Ureter (tissue), 1 donor: ENCODE data around the gene CCL23. TPM values are rescaled to one million over a fixed set of nuclear protein-coding genes. Genes with fewer than 3 reads are reported as not detected.
"Not testable (repeated sequence)": the region's sequence is repeated elsewhere in the genome, so short reads cannot be mapped to it uniquely, and the experiment has no call there.

ENCODE experiments used
- DNase-seq: peaks from one replicate; pipeline ENCODE4 v3.0.0-alpha.2; 2020; ENCODE audit warnings: low spot score
- total RNA-seq: library from RNA; stranded (reverse); gene quantifications from one replicate; pipeline ENCODE4 v1.2.4, GENCODE V29; 2023
- donor health status: DM: yes; HTN: yes; CAD: no.

CCL23 gene, protein sequence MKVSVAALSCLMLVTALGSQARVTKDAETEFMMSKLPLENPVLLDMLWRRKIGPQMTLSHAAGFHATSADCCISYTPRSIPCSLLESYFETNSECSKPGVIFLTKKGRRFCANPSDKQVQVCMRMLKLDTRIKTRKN
- 6.3 TPM for total RNA-seq

DNA sequence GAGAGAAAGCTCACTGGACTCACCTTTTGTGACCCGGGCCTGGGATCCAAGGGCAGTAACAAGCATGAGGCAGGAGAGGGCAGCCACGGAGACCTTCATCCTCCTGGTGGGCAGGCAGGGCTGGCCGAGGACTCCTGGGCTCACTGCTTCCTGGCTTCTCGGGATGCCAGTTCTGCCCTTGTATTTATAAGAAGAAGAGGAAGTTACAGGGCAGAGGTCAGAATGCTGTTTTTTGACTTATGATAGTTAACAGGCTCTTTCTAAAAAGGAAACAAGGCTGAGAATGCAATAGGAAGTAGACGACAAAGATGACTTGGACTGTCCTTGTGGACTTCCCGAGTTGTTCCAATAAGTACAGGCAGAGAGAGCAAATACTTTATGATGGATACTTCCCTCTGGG, at the start of gene CCL23:
Gene CCL23, minus strand, starts transcription at position 174 of the 400 bp plus-strand sequence. Its CDS starts 75 bp downstream, at position 99.
- no peak for DNase-seq

DNA sequence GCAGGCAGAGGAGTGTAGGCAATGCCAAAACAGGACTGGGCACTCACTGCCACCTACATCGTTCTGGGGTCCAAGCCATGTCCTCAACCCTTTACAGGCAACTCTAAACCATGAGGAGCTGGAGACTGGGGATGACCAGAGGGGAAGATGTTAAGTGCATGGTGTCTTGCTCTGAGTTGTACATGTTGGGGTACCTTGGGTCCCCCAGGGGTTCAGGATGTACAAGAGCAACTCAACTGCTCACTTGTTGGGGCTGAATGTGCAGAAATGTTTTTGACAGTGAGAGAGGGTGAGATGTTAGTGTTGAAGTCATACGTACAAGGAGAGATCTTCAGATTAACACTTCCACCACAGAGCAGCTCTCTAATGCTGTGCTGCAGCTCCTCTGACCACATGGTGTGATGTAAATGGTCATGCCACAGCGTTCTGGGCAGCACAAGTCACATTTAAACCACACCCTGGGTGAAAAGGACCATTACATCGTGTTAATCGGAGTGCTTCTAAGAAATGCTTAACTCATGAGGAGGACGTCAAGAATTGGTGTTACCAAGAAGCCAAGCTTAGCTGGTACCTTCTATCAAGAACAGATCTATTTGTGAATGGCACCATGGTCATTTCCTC, 48.7 kb upstream of the CCL23 start:
- no peak for DNase-seq

DNA sequence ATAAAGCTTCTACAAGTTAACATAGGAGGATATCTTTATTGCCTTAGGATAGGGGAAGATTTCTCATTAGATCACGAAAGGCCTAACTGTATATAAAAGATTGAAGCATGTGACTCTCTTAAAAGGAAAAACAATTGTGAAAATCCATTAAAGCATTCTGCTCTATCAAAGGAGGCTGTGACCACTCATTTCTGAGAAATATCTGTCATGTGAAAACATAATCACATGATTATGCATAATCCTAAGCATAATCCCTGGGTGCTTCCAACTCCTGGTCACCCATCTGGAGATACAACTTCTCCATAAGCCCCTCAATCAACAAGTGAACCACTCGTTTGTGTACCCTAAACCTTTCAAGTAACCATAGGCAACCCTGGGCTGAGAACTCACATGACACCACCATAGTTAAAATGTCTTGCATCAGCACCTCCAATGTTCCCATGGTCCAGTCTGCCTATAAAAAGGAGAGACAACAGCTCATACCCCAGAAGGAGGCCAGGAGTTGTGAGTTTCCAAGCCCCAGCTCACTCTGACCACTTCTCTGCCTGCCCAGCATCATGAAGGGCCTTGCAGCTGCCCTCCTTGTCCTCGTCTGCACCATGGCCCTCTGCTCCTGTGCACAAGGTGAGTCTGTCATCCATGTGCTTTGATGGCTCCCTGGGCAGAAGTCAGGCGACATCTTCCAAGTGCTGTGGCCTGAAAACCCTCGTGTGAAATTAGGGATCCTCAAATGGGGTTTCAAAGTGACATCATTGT, 46.2 kb upstream of the CCL23 start, which contains the start of gene CCL18:
Gene CCL18, plus strand, starts transcription at position 487 of the 756 bp plus-strand sequence. Its CDS starts 71 bp downstream, at position 558.
- DNase-seq: no peak

DNA sequence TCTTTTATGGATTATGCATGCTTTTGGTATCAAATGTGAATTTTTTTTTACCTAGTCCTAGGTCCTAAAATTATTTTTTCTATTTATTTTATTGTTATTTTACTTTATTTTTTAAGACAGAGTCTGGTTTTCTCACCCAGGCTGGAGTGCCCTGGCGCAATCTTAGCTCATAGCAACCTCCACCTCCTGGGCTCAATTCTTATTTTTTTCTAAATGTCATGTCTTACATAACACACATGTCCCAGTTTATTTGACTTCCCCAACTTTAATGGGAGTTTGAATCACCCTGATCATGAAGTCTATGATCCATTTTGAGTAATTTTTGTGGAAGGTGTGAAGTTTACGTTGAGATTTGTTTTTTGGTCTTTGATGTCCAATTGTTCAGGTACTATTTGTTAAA, 43.0 kb upstream of the CCL23 start:
- no peak for DNase-seq

DNA sequence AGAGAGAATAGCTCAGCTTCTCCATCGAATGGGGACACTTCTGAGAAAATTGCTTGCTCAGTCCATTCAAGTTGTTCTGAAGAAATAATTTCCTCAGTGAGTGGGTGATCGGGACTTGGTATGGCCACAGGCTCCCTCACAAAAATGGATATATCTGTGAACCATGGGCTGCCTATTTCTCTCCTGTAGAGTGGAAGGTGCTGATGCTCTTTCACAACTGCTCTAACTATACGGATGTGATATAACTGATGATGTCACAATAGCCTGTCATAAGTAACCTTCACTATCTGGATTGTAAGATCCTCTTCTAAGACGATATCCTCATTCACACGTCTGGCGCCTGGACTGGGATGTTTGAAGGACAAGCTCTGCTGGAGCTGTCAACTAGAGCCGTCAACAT, 41.6 kb upstream of the CCL23 start:
- no peak for DNase-seq

DNA sequence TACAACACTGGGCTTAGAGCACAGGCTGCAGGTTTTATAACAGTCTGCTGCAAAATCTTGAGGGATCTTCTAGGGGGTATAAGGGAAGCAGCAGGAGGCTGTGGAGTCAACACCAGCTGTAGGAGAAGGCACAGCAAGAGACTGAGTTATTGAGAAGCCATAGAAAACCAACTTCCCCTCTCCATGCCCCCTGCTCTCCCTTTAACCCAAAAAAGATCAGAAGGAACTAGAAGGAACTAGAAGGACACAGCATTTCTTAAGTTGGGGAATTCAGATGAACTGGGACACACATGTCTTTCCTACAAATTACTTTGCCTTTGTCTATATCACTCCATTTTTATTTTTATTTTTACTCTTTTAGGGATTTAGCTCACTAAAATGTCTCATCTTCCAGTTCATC, 40.1 kb upstream of the CCL23 start:
- DNase-seq: no peak

DNA sequence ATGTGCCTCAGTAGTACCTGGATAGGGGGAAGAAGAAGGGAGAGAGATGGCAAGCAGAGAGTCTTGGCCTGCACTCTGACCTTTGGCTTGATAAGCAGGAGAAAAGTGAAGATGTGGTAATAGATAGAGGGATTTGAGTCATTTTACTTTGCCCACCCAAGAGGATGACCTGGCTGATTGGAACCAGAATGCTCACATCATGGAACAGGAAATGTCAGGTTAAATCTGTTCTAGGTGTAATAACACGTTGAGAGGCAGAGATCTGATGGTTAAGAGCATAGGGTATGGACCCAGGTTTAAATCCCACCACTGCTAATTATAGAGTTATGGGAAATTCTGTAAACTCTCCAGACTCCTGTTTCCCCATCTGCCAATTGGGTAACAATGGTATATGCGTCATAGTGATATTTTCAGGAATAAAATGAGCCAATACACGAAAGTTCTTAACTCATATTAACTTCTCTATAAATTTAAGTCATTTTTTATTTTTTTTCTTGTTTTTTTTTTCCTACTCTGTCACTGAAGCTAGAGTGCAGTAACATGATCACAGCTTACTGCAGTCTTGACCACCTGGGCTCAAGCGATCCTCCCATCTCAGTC, 38.2 kb upstream of the CCL23 start:
- DNase-seq: no peak

DNA sequence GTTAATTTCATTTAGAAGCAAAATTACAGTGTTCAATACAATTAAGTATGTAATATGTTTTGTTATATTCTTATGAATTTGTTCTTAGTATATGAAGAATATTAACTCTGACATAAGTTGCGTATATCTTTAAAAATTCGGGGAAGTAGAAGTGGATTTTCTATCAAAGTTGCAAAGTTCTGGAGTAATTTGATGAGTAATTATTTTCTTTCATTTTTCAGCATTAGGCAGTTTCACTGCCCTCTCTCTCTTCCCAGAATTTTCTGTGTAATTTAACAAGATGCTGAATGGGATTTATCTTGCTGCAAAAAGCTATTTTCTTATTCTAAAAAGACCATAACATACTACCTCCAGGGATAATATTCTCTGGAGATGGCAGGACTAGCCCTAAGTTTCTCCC, 37.4 kb upstream of the CCL23 start:
- DNase-seq: no peak

DNA sequence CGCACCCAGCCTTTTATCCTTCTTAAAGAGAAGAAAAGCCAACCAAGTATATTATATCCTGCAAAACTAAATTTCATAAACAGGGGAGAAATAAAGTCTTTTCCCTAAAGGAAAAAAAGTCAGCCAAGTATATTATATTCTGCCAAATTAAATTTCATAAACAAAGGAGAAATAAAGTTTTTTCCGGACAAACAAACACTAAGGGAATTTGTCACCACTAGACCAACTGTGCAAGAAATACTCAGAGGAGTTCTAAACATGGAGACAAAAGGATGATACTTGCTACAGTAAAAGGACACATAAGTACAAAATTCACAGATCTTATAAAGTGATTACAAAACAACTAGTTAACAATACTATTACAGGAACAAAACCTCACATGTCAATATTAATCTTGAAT, 31.9 kb upstream of the CCL23 start:
- no peak for DNase-seq

DNA sequence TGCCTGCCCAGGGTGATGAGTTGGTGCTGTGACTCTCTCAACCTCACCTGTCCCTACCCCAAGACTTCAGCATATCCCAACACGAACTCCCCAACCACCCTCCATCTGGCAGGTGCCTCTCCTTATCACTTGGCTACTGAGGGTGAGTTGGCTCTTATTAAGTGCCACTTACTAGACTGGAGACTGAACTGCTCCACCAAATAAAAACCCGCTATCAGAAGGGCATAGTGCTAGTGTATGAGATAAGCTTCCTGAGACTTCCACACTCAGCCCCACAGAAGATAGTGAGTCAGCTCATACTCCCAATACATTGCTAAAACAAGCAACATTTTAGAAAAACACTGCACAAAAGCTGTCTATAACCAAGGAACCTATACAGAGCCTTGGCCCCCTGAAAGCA, 30.3 kb upstream of the CCL23 start:
- no peak for DNase-seq

DNA sequence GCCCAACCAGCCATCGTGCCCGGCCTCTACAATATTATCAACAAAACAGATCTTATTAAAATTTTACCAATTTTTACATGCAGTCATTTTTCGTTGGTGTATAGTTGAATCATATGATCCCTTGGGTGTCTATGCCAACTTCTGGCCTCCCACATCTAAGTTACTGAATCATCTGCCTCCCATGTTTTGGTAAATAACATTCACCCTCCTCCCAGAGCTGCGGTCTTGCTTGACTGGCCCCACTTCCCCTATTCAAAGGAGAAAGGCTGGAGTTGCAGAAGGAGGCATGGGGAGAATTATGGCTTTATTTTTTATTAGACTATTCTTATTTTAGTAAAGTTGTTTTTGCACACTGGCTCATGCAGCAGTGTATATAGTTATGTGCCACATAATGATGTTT, 18.5 kb upstream of the CCL23 start:
- DNase-seq: no peak

DNA sequence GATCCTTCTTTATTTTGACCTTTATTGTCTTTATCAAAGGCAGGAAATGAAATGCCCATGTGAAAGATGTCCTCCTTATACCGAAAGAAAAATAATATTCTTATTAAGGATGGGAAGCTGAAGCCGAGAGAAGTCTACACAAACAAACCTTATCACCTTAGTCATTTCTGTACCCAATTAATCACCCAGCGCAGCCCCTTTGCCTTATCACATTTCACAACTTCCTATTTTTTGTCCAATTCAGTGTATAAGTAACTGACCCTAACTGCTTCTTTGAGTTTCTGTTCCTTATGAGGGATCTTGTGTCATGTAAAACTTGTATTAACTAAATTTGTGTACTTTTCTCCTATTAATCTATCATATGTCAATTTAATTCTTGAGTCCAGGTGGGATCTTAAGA, 16.4 kb upstream of the CCL23 start:
- DNase-seq: no peak

DNA sequence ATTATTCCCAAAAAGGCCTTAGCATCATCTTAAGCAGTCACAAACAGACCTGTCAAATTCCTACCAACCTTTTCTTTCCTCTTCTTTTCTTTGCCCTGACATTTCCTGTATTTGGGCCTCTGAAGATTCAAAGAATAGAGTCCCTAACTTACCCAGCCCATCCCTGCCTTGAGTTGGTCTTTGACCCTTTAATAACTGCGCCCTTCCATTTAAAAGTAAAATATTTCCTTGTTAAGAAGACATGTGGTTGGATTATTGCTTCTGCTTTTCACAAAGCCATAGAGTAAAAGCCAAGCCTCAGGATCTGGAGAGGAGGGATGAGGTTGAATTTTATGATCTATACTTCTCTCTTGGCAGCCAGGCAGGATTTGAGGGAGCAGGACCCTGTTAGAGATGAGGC, 13.2 kb upstream of the CCL23 start:
- DNase-seq: no peak

DNA sequence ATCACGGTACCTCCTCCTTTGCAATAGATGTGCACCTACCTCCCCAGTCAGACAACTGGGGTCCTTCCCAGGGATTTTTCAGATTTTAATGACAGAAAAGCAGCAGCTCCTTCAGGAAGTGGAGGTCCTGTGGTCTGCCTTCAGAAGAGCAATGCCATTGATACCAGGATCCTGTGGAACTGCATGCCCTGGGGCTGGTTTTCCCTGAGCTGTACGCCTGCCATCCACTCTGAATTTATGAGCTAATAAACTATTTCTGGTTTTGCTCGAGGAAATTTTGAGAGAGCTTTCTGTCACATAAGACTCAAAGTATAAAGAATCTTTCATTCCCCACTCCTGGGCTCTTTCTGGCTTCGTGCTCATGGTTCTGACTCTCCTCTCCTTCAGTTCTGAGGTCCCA, 10.0 kb upstream of the CCL23 start:
- no peak for DNase-seq

DNA sequence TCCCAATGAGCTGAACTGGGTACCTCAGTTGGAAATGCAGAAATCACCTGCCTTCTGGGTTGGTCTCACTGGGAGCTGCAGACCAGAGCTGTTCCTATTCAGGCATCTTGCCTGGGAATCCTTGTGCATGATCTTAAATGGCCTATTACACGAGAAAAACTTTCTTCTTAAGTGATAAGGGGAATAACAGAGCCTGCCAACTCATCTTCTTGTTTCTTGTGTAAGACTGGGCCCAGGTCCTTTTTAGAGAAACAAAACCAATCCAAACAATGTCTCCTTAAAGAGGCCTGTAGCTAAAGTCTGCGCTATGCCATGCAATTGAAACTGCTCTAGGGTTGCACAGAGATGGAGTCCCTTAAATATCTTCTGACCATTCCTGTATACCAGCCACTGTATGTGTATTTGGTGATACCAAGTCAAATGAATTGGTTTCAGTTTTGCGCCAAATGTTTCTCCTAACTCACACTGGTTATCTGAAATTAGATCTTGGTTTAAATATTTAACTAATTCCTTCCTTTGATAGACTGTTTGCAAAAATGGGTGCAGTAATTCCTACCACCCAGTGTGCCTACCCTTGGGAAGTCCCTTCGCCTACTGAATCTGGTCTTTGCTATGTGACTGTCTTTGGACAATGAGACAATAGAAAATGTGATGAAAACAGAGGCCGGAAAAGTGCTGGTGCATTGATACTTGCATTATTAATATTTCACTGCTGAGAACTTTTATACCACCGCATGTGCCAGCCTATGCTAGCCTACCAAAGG, 6.5 kb upstream of the CCL23 start:
- no peak for DNase-seq

DNA sequence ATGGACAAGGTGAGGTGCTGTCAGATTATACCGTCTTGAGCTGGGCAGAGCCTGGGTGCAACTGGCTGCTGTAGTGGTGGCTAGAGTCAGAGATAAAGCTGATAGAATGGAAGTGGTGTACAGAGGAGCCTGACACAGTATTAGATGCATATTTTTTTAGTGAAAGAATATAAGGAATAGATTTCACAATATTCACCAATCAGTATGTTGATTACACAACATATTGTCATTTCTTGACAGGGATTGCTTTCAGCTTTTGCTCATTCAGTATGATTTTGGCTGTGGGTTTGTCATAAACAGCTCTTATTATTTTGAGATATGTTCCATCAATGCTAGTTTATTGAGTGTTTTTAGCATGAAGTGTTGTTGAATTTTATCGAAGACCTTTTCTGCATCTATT, 1.7 kb upstream of the CCL23 start:
- DNase-seq: no peak

DNA sequence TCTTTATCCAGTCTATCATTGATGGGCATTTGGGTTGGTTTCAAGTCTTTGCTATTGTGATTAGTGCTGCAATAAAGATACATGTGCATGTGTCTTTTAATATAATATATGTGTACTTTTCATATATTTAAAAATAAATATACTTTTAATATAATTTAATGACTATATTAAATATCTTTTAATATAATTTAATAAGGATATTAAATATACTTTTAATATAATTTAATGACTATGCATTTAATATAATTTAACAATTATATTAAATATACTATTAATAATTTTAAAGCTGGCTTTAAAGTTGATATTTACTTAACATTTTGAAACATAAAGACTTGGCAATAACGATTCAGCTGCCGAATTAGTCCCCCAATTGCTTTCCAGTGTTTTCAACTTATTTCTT, 1.2 kb downstream of the CCL23 start:
- DNase-seq: no peak

DNA sequence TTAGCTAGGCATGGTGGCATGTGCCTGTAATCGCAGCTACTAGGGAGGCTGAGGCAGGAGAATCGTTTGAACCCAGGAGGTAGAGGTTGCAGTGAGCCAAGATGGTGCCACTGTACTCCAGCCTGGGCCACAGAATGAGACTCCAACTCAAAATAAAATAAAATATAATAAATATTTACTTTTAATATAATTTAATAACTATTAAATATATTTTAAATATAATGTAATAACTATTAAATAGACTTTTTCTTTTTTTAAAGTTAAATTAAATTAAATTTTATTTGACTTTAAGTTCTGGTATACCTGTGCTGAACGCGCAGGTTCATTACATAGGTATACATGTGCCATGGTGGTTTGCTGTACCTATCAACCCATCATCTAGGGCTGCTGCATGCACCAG, 1.9 kb downstream of the CCL23 start:
- DNase-seq: not testable (repeated sequence)

DNA sequence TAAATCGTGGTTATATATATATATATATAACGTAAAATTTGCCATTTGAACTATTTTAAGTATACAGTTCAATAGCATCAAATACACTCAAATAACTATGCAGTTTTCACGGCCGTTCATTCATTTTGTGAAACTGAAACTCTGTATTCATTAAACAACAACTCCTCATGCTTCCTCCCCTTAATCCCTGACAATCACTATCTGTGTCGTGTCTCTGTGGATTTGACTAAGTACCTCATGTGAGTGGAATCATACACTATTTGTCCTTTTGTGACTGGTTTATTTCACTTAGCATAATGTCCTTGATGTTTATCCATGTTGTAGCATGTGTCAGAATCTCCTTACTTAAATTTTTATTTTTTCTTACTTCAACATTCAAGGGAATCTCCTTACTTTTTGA, 2.8 kb downstream of the CCL23 start:
- DNase-seq: no peak

DNA sequence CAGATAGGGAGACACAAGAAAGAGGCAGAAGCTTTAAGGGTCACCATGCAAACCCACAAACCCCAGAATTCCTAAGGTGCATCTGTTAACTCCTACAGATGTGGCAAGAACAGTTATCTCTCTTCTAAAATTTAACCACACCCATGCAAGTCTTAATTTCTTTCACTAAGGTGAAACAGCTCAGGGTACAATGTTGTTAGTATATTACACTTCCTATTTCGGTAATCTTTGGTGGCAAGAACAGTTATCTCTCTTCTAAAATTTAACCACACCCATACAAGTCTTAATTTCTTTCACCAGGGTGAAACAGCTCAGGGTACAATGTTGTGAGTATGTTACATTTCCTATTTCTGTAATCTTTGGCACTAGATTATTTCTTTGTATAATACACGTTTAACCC, 6.6 kb downstream of the CCL23 start:
- no peak for DNase-seq

DNA sequence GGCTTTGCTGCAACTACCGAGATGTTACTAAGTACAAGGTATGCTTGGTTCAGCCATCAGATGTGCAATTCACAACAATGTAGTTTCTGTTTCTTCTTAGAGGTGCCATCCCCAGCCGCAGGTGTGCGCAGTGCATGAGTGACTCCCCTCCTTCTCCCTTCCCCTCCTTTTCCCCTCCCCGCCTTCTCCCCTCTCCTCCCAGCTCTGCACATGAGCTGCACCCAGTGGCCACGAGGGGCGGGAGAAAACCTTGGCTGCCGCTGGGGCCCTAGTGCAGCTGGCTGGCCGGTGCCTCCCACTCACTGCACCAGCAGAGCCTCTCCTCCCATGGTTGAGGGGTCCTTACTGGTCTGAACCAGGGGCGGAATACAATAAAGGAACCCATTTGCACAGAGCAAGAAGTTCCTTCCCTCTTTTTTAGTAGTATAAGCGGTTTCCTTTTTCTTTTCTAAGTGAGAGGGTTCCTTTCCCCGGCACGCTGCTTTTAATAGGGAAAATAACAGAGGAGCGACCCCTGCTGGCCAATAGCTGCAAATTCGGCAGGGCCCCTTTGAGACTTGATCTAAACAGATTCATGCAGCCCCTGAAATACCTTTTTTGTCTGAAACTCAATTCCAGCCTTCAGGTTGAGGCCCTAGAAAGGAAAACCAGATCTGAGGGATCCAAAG, 8.6 kb downstream of the CCL23 start:
- DNase-seq: no peak
